ENCODE data around the gene TBC1D22A.

GRCh38 chr22:47098121-47098520, 335.7 kb downstream of the TBC1D22A start:
- no peak for TF ChIP-seq REST (IDR thresholded peaks at IDR 0.05; ENCODE audit: low read depth, low read length)
- TF ChIP-seq MYB (IDR thresholded peaks at IDR 0.05; ENCODE audit: borderline replicate concordance, low read depth, low read length) = no peak
- TF ChIP-seq CTCF (IDR thresholded peaks at IDR 0.05 in 2 of 3, conservative IDR thresholded peaks at IDR 0.05 in 1 of 3; ENCODE audit: control insufficient read depth in 2 of 3, extremely low read depth in 1 of 3, insufficient read depth in 1 of 3, low read depth in 3 of 3, low read length in 3 of 3) = no peak
- no peak for TF ChIP-seq YY1 (IDR thresholded peaks at IDR 0.05; ENCODE audit: low read depth, low read length)
- no peak for TF ChIP-seq ESRRA (IDR thresholded peaks at IDR 0.05; ENCODE audit: low read length)
- no peak for TF ChIP-seq SIN3A (IDR thresholded peaks at IDR 0.05; ENCODE audit: low read depth, low read length)
- TF ChIP-seq BCL3 (IDR thresholded peaks at IDR 0.05; ENCODE audit: borderline replicate concordance, insufficient read depth, low read depth, low read length, poor library complexity, severe bottlenecking) = no peak
- no peak for TF ChIP-seq ELK1 (IDR thresholded peaks at IDR 0.05; ENCODE audit: low read depth, low read length)

Data from GM12878 (cell line).